Fibroblast of mammary gland (primary cell): ENCODE results near the gene PRELP.

Experiments used
- DNase-seq: peaks from one replicate; pipeline ENCODE4 v3.0.0-alpha.2; 2010; ENCODE audit warnings: low read depth
- H3K4me3 ChIP-seq: 2 replicates; pipeline ENCODE4 v1.5.1; 2011; ENCODE audit warnings: low read depth, mild to moderate bottlenecking, low read length, moderate library complexity; ENCODE audit not compliant: control insufficient read depth
- TF ChIP-seq, protein P1 (sequence below): conservative IDR thresholded peaks from 2 replicates; pipeline ENCODE4 v1.5.1; 2011; ENCODE audit warnings: low read depth, low read length, inconsistent platforms; ENCODE audit not compliant: control insufficient read depth, insufficient read depth

Gene PRELP

DNA sequence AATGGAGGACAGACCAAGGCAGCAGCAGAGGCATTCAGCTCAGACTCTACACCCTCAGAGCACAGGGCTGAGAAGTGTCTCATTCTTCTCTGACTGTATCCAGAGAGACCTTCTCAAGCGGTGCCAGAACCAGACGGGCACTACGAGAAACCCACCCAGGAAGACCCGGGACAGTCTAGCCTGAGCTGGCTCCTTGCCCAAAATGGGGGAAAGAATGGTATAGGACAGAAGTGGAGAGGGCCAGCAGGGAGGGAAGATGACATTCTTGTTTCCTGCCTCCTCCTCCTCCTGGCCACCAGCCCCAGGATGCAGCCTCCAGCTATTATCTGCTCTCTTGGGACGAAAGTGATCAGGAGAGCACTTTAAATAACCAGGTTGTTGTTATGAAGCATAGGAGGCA is 22.6 kb upstream of the PRELP start:
- no peak for DNase-seq
- no peak overlapping the region for H3K4me3 ChIP-seq
- TF ChIP-seq, protein P1, sequence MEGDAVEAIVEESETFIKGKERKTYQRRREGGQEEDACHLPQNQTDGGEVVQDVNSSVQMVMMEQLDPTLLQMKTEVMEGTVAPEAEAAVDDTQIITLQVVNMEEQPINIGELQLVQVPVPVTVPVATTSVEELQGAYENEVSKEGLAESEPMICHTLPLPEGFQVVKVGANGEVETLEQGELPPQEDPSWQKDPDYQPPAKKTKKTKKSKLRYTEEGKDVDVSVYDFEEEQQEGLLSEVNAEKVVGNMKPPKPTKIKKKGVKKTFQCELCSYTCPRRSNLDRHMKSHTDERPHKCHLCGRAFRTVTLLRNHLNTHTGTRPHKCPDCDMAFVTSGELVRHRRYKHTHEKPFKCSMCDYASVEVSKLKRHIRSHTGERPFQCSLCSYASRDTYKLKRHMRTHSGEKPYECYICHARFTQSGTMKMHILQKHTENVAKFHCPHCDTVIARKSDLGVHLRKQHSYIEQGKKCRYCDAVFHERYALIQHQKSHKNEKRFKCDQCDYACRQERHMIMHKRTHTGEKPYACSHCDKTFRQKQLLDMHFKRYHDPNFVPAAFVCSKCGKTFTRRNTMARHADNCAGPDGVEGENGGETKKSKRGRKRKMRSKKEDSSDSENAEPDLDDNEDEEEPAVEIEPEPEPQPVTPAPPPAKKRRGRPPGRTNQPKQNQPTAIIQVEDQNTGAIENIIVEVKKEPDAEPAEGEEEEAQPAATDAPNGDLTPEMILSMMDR: no peak

DNA sequence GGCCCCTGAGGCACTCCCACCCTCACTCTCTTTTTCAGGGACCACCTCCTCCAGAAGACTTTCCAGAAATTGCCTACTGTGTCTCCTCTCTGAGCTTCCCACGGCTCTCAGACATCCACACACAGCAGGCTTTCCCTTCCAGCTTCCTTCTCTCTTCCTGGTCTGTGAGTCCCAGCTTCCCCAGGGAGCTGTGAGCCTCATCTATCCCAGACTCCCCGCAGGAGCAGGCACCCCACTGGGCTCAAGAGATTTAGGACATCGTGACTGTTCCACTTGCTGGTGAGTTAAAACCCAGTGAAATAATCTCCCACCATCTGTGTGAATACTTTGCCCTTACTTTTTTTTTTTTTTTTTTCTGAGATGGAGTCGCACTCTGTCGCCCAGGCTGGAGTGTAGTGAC is 22.0 kb upstream of the PRELP start:
- no peak for DNase-seq
- no peak overlapping the region for H3K4me3 ChIP-seq
- TF ChIP-seq, protein P1: no peak

DNA sequence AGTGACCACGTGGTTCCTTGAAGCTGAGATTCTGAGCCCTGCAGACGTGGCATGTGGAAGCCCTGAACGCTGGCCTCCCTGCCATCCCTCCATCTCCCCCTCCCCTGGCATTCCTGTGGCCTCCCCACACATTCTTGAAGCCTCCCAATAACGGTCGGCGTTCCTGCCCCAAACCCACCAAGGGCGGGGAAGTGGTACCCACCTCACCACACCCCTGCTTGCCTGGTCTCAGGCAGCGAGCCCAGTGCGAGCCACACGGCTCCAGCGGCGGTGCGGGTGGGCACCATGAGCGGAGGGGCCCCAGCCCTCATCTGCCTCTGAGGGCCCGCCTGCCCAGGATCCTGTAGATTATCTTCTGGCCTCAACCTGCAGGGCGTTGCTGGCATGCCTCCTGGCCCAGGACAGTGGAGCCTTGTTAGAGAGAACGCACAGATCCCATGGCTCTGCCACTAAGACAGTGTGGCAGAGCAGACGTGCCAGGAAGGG is 20.6 kb upstream of the PRELP start:
- TF ChIP-seq, protein P1: no peak
- H3K4me3 ChIP-seq: no peak overlapping the region
- no peak for DNase-seq

DNA sequence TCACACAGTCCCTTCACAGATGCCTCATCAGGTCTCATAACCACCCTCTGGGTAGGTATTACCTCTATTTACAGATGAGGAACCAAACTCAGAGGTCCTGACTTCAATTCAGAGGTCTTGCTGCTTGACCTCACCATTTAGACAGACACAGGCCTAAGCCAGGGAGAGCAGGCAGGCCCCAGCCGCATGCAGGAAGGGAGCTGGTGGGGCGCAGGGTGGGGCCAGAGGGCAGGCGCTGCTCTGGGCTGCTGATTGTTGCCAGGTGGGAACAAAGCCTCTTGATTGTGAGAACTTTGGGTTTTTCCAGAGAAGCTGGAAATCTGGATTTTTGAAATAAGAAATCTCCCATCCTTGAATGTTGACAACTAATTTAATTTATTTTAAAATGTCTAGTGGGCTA is 19.9 kb upstream of the PRELP start:
- TF ChIP-seq, protein P1: no peak
- no peak for DNase-seq
- no peak overlapping the region for H3K4me3 ChIP-seq

DNA sequence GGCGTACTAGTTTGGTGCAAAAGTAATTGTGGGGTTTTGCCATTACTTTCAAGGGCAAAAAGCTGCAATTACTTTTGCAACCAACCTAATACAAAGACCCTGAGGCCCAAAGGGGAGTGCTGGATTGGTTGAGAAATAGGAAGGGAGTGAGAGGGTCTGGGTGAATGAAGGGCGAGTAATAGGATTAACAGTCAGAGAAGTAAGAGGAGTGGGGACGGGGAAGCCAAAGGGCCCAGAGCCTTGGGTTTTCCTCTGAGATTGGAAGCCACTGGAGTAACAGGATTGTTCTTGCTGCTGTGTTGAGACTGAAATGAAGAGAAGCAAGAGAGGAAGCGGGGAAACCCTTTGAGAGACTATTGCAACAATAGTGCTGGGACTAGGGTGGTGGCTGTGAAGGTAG is 19.0 kb upstream of the PRELP start:
- no peak overlapping the region for H3K4me3 ChIP-seq
- no peak for DNase-seq
- TF ChIP-seq, protein P1: no peak

DNA sequence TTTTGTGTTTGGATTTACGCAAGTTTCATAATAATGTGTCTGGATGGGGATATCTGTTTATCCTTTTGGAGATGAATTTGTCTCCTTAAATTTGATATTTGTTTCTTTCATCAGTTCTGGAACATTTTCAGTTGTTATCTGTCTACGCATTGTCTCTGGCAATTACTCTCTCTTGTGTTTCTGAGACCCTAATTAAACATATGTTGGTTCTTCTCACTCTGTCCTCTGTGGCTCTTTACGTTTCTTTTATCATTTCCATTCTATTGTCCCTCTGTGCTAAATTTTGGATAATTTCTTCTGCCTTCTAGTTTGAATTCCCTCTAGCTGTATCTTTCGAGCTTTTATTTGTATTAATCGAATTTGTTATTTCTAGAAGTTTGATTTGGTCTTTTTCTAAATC is 17.5 kb upstream of the PRELP start:
- no peak for DNase-seq
- TF ChIP-seq, protein P1: no peak

DNA sequence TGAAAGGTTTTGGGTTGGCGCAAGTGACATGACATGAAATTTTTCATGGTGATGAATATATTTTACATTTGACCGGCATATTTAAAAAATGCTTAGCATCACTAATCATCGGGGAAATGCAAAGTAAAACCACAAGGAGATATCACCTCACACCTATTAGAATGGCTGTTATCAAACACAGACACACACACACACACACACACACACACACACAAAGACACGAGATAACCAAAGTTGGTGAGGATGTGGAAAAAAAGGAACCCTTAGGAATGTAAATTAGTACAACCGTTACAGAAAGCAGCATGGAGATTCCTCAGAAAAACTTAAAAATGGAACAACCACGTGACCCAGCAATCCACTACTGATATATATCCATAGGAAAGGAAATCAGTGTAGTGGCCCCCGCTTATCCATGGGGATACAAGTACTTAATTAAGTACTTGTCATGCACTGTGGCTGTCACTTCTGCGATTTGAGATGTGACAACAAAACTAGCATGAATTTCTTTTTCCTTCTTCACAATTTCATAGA is 15.9 kb upstream of the PRELP start:
- TF ChIP-seq, protein P1: no peak
- no peak for DNase-seq
- H3K4me3 ChIP-seq: no peak overlapping the region

More for the DNA sequence above, 17.5 kb upstream of the PRELP start:
- H3K4me3 ChIP-seq: no peak overlapping the region
